Endodermal cell (in vitro differentiated cells): ENCODE data around the gene SLC16A3. TPM values are rescaled to one million over a fixed set of nuclear protein-coding genes. Genes with fewer than 3 reads are reported as not detected.

ENCODE experiments used
- DNase-seq: peaks from one replicate; pipeline ENCODE4 v3.0.0-alpha.2; 2017
- H3K27ac ChIP-seq: 2 replicates; pipeline ENCODE4 v1.5.1; 2013; ENCODE audit warnings: mild to moderate bottlenecking, low read depth, low read length, moderate library complexity
- H3K27me3 ChIP-seq: 2 replicates; pipeline ENCODE4 v1.6.1; 2013; ENCODE audit warnings: mild to moderate bottlenecking, low read length, moderate library complexity; ENCODE audit not compliant: insufficient read depth, control insufficient read depth, poor library complexity, severe bottlenecking
- H3K36me3 ChIP-seq: 2 replicates; pipeline ENCODE4 v1.7.0; 2013; ENCODE audit warnings: mild to moderate bottlenecking, low read length, moderate library complexity; ENCODE audit not compliant: control insufficient read depth, insufficient read depth
- H3K4me1 ChIP-seq: one replicate; pipeline ENCODE4 v1.7.0; 2013; ENCODE audit warnings: low read length; ENCODE audit not compliant: control insufficient read depth, insufficient read depth
- H3K4me3 ChIP-seq: 2 replicates; pipeline ENCODE4 v1.5.1; 2013; ENCODE audit warnings: mild to moderate bottlenecking, low read length, moderate library complexity
- H3K9ac ChIP-seq: 2 replicates; pipeline ENCODE4 v1.6.1; 2013; ENCODE audit warnings: mild to moderate bottlenecking, low read length, moderate library complexity; ENCODE audit not compliant: poor library complexity, severe bottlenecking; ENCODE audit errors: extremely low read depth
- H3K9me3 ChIP-seq: 2 replicates; pipeline ENCODE4 v1.6.1; 2013; ENCODE audit warnings: mild to moderate bottlenecking, low read length, moderate library complexity; ENCODE audit not compliant: control insufficient read depth
- H3K27ac Mint-ChIP-seq: 2 replicates; pipeline ENCODE4 v1.8.0; 2020; ENCODE audit warnings: mixed read lengths
- H3K27me3 Mint-ChIP-seq: 2 replicates; pipeline ENCODE4 v1.8.0; 2021; ENCODE audit warnings: mild to moderate bottlenecking, mixed read lengths; ENCODE audit not compliant: insufficient read depth
- H3K36me3 Mint-ChIP-seq: 2 replicates; pipeline ENCODE4 v1.8.0; 2020; ENCODE audit warnings: low read depth, mixed read lengths
- H3K4me1 Mint-ChIP-seq: 2 replicates; pipeline ENCODE4 v1.8.0; 2020; ENCODE audit warnings: mixed read lengths
- H3K4me3 Mint-ChIP-seq: 2 replicates; pipeline ENCODE4 v1.8.0; 2020; ENCODE audit warnings: mild to moderate bottlenecking, moderate library complexity, mixed read lengths
- H3K9me3 Mint-ChIP-seq: 2 replicates; pipeline ENCODE4 v1.8.0; 2020; ENCODE audit warnings: mild to moderate bottlenecking, mixed read lengths
- WGBS, 2 experiments: methylation state at CpG; one replicate each; pipeline versions ENCODE4 v1.1.5 to v1.1.7; 2013; ENCODE audit warnings: missing lambda C conversion rate in 2 of 2, mixed read lengths in 1 of 2; ENCODE audit not compliant: insufficient coverage in 1 of 2, insufficient read length in 1 of 2; 5-methylcytosine and 5-hydroxymethylcytosine counted together
- total RNA-seq, 2 donors: library from RNA; stranded (reverse); fragmentation: NEBNext Ultra II Directional in 1 of 2; extraction: Animal tissue kit (Norgen Biotek cat#: 25700) in 1 of 2; gene quantifications; 2 replicates in 1 of 2; 3 replicates in 1 of 2; pipeline ENCODE4 v1.2.1, GENCODE V29; 2021
- TF ChIP-seq, protein P1 (sequence below): fragments of 200-600 bp; sonication (generic); conservative IDR thresholded peaks from 2 replicates; pipeline ENCODE4 v1.5.0; 2021; ENCODE audit warnings: antibody characterized with exemption, mild to moderate bottlenecking

Gene SLC16A3
- total RNA-seq, 2 donors from 2014 or later, result 31.8 to 39.7 TPM

DNA sequence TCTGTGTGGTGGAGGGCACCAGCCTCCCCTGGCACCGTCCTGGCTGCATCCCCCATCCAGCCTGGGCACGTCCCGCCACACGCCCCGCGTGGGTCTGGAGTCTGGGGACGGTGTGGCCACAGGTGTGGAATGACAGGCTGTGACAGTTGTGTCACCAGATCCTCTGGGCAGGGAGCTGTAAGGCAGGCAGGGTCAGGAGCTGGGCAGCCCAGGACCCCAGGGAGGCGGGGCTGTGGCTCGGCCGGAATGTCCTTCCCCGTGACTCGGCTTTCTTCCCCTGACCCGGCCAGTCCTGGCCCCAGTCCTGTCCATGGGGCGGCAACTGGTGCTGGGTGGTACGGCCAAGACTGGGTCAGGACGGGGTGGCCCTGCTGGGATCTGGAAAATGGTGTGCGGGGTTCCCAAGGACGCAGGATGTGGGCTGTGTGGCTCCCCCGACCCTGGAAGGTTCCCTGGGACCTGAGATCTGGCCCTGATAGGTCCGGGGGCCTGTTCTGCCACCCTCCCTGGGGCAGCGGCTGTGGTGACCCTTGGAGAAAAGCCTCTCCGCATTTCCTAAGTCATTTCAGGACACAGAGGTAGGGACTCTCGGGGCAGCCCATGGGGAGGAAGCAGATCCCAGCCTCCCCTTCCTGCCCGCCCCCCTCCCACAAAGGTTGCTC is 3.3 kb upstream of the SLC16A3 start:
- TF ChIP-seq, protein P1, sequence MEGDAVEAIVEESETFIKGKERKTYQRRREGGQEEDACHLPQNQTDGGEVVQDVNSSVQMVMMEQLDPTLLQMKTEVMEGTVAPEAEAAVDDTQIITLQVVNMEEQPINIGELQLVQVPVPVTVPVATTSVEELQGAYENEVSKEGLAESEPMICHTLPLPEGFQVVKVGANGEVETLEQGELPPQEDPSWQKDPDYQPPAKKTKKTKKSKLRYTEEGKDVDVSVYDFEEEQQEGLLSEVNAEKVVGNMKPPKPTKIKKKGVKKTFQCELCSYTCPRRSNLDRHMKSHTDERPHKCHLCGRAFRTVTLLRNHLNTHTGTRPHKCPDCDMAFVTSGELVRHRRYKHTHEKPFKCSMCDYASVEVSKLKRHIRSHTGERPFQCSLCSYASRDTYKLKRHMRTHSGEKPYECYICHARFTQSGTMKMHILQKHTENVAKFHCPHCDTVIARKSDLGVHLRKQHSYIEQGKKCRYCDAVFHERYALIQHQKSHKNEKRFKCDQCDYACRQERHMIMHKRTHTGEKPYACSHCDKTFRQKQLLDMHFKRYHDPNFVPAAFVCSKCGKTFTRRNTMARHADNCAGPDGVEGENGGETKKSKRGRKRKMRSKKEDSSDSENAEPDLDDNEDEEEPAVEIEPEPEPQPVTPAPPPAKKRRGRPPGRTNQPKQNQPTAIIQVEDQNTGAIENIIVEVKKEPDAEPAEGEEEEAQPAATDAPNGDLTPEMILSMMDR, result no peak
- Mint-ChIP-seq H3K27me3 (peaks cover 43% of the 10 kb centered on the region), H3K4me3 (no peak overlapping the region), H3K9me3 (peaks cover 3% of the 10 kb centered on the region), H3K36me3 (no peaks in the 10 kb centered on the region), H3K27ac (no peak overlapping the region), H3K4me1 (no peaks in the 10 kb centered on the region)
- DNase-seq, result peak; percentile 71
- Histone ChIP-seq H3K9me3 (no peaks in the 10 kb centered on the region), H3K27ac (no peak overlapping the region), H3K36me3 (no peaks in the 10 kb centered on the region), H3K4me1 (no peaks in the 10 kb centered on the region), H3K27me3 (peaks cover 27% of the 10 kb centered on the region), H3K4me3 (no peak overlapping the region), H3K9ac (no peak overlapping the region)
- 83 to 88% methylated on average over 16 to 24 of the region's 24 CpGs for WGBS, 2 experiments

DNA sequence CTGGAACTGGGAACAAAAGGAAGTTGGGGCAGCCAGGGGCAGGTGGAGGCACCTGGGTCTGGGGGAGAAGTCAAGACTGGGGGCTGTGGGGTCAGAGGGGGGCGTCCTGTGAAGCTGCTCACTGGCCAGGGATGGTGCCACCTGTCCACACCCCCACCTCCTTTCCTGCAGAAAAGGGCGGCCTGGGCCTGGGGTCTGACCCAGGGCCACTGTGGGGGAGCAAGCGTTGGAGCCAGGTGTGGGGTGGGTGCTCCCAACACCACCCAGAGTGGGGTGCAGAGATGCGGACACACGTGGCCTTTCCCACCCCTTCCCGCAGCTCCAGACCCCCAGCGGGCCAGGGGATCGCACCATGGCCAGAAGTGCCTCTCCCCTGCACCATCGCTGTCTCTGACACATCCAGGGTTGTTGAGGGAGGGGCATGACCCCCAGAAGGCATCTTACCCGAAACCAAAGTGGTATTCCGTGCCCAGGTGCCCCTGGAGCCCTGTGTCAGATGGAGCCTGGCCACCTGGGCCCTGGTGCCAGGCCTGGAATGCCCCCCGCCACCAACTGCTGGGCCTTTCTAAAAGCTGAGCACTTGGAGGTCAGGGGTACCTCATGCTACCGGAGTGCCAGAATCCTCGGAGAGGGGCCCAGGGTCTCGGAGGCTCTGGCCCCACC is 2.6 kb upstream of the SLC16A3 start:
- Mint-ChIP-seq H3K27ac (no peak overlapping the region), H3K36me3 (no peaks in the 10 kb centered on the region), H3K4me3 (no peak overlapping the region), H3K9me3 (peaks cover 3% of the 10 kb centered on the region), H3K4me1 (no peaks in the 10 kb centered on the region), H3K27me3 (peaks cover 39% of the 10 kb centered on the region)
- Histone ChIP-seq H3K27ac (no peak overlapping the region), H3K36me3 (no peaks in the 10 kb centered on the region), H3K27me3 (peaks cover 30% of the 10 kb centered on the region), H3K9ac (no peak overlapping the region), H3K4me1 (no peaks in the 10 kb centered on the region), H3K4me3 (no peak overlapping the region), H3K9me3 (no peaks in the 10 kb centered on the region)
- WGBS, 2 experiments, result 90 to 92% methylated on average over 12 to 15 of the region's 15 CpGs
- TF ChIP-seq, protein P1, result no peak
- DNase-seq, result no peak

DNA sequence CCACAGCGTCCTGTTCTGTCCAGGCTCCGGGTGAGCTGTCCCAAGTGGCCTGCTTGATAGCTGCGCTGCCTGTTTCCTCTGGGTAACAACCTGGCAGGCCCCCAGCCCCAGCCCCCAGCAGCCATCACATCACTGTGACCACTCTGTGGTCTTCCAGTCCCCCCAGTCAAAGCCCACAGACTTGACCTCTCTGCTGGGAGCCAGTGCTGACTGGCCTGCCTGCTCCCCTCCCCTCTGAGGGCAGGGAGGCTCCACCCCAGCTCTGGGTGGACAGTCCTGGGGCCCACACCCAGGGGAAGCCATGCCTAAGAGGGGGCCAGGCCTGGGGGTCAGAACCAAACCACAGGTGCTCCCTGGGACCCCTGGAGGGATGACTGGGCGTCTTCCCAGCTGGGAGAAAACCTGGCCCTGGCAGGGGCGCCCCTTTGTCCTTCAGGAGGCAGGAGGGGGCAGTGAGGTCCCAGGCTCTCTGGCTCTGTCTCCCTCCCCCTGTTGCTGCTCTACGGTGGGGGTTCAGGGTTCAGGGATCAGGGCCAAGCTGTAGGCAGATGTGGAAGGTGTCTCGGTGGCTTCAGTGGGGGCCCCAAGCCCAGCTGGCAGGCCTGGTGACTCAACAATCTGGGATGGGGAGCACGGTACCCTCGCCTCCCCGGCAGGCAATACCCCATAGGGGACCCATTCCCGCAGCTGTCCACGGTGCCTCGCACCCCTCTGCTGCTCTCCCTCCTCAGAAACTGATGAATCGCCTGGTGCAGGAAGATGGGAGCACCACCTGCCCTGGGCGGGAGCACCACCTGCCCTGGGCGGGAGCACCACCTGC is 1.8 kb upstream of the SLC16A3 start:
- H3K27ac ChIP-seq, result no peak overlapping the region
- H3K4me1 Mint-ChIP-seq, result no peaks in the 10 kb centered on the region
- no peaks in the 10 kb centered on the region for H3K36me3 ChIP-seq
- 81 to 89% methylated on average over 7 to 15 of the region's 16 CpGs for WGBS, 2 experiments
- TF ChIP-seq, protein P1, result no peak
- no peaks in the 10 kb centered on the region for H3K36me3 Mint-ChIP-seq
- no peak overlapping the region for H3K27ac Mint-ChIP-seq
- peaks cover 30% of the 10 kb centered on the region for H3K27me3 ChIP-seq
- no peak overlapping the region for H3K4me3 Mint-ChIP-seq
- H3K9ac ChIP-seq, result no peak overlapping the region
- DNase-seq, result no peak
- no peaks in the 10 kb centered on the region for H3K9me3 ChIP-seq
- H3K9me3 Mint-ChIP-seq, result peaks cover 3% of the 10 kb centered on the region
- H3K4me1 ChIP-seq, result peaks cover 2% of the 10 kb centered on the region
- H3K27me3 Mint-ChIP-seq, result peaks cover 34% of the 10 kb centered on the region
- H3K4me3 ChIP-seq, result no peak overlapping the region
